Measurements from ENCODE around the gene MAP2K5. TPM values are rescaled to one million over a fixed set of nuclear protein-coding genes. Genes with fewer than 3 reads are reported as not detected.

MAP2K5 gene
- total and polyA plus RNA-seq, 9 of the 15 experiments (the other 6 are each of a cell fraction or from before 2014, with no cell fraction given) = 0.41 to 16.5 (median 7.5) TPM

DNA sequence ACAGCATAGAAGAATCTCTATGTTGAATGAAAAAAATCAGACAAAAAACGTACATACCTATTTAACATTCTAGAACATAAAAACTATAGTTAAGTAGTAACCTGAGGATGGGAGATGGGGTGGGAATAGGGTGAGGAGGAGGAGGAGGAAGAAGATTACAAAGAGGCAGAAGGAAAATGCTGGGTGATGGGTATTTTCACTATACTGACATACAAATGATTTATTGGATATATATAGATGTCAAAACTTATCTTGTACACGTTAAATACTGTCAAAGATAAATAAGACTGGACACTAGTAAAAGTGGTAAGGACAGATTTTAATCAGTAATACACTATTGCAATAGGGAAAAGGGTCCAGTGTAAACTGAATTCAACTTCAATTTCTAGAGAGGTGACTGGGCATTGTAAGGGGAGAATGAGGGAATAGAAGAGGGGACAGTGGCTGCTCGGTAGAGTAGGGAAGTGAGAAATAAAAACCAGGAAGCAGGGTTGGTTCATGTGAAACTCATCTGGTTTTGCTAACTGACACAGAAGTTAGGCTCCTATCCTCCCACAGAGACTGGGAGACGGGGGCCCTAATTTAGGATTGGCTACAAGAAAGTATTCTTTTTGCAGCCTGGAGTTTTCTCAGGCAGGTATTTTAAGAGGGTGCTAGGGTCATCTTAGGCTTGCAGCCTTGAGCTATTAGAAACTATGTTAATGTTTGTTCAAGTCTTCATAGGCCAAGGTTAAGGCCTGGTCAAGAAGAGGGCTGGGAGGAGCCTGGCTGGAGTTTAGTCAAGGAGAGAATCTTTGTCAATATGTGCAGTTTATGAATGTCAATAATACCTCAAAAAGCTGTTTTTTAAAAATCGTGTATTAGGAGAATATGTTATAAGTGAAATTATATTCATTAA is 36.6 kb upstream of the MAP2K5 start:
- Histone ChIP-seq H3K27me3 (ENCODE audit: control insufficient read depth in 2 of 2, insufficient read depth in 2 of 2, low read length in 2 of 2) (no peaks in the 10 kb centered on the region), H3K9me1 (ENCODE audit: control insufficient read depth, insufficient read depth, low read length) (no peaks in the 10 kb centered on the region), H3K79me2 (ENCODE audit: control insufficient read depth, insufficient read depth, low read length) (no peaks in the 10 kb centered on the region), H3K4me1 (replicated peaks in 1 of 2; ENCODE audit: control insufficient read depth in 2 of 2, insufficient read depth in 2 of 2, low read length in 2 of 2) (peaks cover 3 to 10% of the 10 kb centered on the region in 2 experiments; a peak in 2 of 5 replicates), H3K4me3 (no peak overlapping the region), H3K36me3 (ENCODE audit: control insufficient read depth, insufficient read depth, low read length) (no peaks in the 10 kb centered on the region), H3K9ac (ENCODE audit: insufficient read depth in 1 of 2, low read depth in 2 of 2, low read length in 2 of 2) (no peak overlapping the region), H2AFZ (ENCODE audit: low read depth, low read length) (peak overlapping the region; percentile 7; the same call in 1 of the 2 replicates), H3K27ac (ENCODE audit: extremely low read depth, low read depth, low read length) (no peak overlapping the region), H3K4me2 (ENCODE audit: insufficient read depth, low read length) (no peak overlapping the region), H3K9me3 (replicated peaks; ENCODE audit: control insufficient read depth, insufficient read depth, low read depth, low read length) (no peaks in the 10 kb centered on the region), H4K20me1 (replicated peaks; ENCODE audit: control insufficient read depth, insufficient read depth, low read length) (no peaks in the 10 kb centered on the region)
- FAIRE-seq (no peak), DNase-seq (ENCODE audit: extremely low read depth in 1 of 4, low spot score in 3 of 4) (no peak), ATAC-seq (no peak; the same call in none of the 3 replicates)
- in situ Hi-C loops (cut with MboI) (no loop called here), intact Hi-C loops (cut with micrococcal nuclease) (no loop called here)
- WGBS (ENCODE audit: insufficient coverage, low coverage, missing lambda C conversion rate) = 25% methylated on average over 5 of the region's 5 CpGs
- TF ChIP-seq NEUROD1 (IDR thresholded peaks at IDR 0.05; ENCODE audit: borderline replicate concordance, low read depth, low read length, partially characterized antibody) (no peak), MEIS2 (IDR thresholded peaks at IDR 0.05; ENCODE audit: partially characterized antibody) (peak; percentile 78), HNRNPH1 (optimal IDR thresholded peaks at IDR 0.05; ENCODE audit: low read depth, low read length) (no peak), DMBX1 (CRISPR knock-in tag; IDR thresholded peaks at IDR 0.05; ENCODE audit: borderline replicate concordance) (0 out of 2 replicates have a peak, but pooled peaks have one; percentile 56), ZFX (CRISPR knock-in tag; IDR thresholded peaks at IDR 0.05) (0 out of 2 replicates have a peak, but pooled peaks have one; percentile 18), TGIF2 (CRISPR knock-in tag; IDR thresholded peaks at IDR 0.05) (no peak), LARP7 (IDR thresholded peaks at IDR 0.05) (no peak)
- TF ChIP-seq, protein P1, sequence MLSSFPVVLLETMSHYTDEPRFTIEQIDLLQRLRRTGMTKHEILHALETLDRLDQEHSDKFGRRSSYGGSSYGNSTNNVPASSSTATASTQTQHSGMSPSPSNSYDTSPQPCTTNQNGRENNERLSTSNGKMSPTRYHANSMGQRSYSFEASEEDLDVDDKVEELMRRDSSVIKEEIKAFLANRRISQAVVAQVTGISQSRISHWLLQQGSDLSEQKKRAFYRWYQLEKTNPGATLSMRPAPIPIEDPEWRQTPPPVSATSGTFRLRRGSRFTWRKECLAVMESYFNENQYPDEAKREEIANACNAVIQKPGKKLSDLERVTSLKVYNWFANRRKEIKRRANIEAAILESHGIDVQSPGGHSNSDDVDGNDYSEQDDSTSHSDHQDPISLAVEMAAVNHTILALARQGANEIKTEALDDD (IDR thresholded peaks at IDR 0.05) = peak; percentile 82
- TF ChIP-seq, protein P2, sequence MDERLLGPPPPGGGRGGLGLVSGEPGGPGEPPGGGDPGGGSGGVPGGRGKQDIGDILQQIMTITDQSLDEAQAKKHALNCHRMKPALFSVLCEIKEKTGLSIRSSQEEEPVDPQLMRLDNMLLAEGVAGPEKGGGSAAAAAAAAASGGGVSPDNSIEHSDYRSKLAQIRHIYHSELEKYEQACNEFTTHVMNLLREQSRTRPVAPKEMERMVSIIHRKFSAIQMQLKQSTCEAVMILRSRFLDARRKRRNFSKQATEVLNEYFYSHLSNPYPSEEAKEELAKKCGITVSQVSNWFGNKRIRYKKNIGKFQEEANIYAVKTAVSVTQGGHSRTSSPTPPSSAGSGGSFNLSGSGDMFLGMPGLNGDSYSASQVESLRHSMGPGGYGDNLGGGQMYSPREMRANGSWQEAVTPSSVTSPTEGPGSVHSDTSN (CRISPR knock-in tag; IDR thresholded peaks at IDR 0.05; ENCODE audit: low read depth) = no peak
- TF ChIP-seq, protein P2 (tag; conservative IDR thresholded peaks at IDR 0.05; ENCODE audit: low read depth) = peak; percentile 77
- TF ChIP-seq, protein P3, sequence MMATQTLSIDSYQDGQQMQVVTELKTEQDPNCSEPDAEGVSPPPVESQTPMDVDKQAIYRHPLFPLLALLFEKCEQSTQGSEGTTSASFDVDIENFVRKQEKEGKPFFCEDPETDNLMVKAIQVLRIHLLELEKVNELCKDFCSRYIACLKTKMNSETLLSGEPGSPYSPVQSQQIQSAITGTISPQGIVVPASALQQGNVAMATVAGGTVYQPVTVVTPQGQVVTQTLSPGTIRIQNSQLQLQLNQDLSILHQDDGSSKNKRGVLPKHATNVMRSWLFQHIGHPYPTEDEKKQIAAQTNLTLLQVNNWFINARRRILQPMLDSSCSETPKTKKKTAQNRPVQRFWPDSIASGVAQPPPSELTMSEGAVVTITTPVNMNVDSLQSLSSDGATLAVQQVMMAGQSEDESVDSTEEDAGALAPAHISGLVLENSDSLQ (IDR thresholded peaks at IDR 0.05) = peak; percentile 59; the same call in 1 of the 2 replicates
- CTCF ChIA-PET (ENCODE audit: low intra/inter-chr PET ratio) = no interaction called here
- BruUV-seq (replicated peaks) = no TSS peak
- POLR2A ChIA-PET = interaction anchor here (1.7 kb wide), 1 partner anchor 15 kb away, joined by 7 read pairs; the partner anchor contains the start of gene C15orf61
